ENCODE results near the gene TMEM119. TPM values are rescaled to one million over a fixed set of nuclear protein-coding genes. Genes with fewer than 3 reads are reported as not detected.
A peak's percentile ranks its signal among the peaks of the same experiment; 100 is the strongest.

The TMEM119 gene
- not detected in 2 replicates for total RNA-seq

DNA sequence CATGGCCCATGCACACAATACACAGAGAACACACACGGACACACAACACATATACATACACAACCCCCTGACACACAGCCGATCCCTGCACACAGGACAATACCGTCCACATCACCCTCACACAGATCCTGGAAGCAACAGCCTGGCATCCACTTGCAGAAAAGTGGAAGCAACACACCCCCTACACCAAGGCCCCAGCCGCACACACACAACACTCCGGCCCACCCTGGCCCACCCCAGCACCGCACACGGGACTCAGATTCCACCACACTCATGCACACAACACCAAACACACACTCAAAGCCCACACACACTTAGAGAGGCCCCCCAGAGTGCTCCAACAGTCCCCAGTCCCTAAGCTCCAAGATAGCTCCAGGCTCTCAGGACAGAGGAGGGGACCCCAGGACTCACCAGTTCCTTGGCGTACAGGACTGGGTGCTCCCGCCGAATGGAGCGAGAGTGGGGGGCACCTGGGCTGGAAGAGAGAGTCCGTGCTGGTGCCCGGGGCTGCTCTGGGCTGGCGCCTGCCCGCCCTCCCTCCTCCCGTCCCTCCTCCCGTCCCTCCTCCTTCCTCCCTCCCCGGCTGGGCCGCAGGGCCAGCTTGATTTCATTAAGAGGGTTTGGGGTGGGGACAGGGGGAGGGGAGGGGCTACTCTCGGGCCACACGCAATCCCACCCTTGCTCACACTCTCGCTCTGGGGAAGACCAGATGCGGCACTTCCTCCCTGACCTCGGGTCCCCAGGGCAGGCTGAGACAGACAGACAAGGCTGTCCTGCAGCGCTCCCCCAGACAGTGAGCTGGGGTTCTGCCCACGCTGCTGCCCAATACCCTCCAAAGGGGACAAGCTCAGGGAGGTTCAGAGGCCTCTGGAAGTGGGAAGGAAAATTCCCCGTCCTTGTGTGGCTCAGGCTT, at the start of gene TMEM119:
TSS of gene TMEM119 (minus strand) at position 526 of the 913 bp plus-strand sequence. CDS start 5,701 bp downstream, outside the sequence.
- DNase-seq (ENCODE audit: extremely low read depth, low read depth, low spot score), result no peak

- DNase-seq (ENCODE audit: extremely low read depth, low read depth, low spot score), result no peak
These were observed 49.0 kb upstream of the TMEM119 start for GRCh38 chr12:108646600-108647579.

DNA sequence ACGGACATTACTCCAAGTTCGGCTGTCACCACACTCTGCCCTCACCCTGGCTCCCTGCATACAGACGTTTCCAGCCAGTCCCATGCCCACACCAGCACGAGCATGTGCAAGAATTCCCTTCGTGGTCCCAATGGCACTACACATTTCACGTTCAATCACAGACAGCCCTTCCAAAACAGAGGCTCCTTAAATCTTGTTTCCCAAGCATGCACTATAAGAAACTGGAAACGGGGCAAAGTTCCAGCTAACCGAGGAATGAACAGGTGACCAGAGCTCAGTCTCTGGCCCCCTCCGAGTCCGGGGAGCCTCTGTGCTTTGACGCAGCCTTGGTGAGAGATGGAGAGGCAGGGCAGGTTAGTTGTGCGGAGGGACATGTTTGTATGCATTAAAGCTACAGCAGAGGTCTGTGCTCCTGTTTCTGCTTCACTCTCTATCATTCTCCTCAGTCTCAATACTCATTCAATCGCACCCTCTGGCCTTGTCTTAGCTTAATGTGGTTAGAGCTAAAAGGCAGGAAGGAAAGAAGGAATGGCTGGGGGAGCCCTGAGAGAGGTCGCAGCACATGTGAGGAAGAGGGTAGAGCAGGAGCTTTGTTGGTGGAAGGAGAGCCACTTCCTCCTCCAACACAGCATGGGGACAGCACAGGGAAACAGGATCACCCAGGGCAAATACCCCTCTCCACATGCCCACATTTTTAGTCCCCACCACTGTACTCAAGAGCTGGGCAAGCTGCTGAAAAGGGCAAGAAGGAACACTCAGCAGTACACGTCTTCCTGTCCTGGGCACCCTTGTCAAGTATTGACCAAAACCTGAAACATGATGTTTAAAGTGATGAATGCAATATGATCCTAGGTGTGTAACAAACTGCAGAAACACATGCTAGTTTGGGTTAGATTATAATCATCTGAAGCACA, 48.1 kb upstream of the TMEM119 start:
- no peak for DNase-seq (ENCODE audit: extremely low read depth, low read depth, low spot score)

- no peak for DNase-seq (ENCODE audit: extremely low read depth, low read depth, low spot score)
These were observed 46.9 kb upstream of the TMEM119 start for GRCh38 chr12:108644811-108645120.

DNA sequence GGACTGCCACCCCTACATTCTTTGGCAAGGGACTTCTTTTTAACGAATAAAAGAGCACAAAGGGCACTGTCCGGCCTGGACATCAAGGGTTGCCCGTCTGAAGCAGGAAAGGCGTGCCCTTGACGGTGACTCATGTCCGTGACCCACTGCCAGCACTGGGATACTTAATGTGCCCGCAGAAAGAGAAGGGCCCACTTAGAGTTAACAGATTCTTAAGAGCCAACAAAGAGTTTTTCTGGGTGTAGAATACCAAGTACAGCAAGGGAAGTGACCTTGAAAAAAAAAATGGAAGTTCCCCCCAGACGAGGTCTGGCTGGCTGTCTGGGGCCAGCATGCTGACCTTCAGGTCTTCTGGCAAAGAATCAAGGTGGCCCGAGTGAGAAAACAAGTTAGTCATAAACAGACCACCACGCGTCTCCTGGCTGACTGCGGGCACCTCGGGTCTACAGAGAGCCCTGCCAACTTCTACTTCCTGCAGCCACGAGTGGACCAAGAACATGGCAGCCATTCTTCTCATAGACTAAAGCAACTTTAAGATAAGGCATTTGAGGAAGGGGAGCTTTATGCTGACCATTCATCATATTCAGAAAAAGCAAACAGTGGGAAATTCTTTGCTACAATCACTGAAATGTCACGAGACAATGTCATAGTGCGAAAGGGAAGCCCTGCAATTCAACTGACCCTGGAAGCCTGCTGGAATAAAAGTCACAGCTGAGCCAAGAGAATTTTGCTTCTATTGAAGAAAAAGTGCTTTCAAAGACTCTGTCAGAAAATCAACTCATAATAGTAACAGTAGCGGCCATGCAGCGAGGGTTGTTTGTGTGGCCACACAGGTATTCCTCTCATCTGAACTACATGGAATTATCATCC, 46.3 kb upstream of the TMEM119 start:
- DNase-seq (ENCODE audit: extremely low read depth, low read depth, low spot score), result peak; percentile 55

DNA sequence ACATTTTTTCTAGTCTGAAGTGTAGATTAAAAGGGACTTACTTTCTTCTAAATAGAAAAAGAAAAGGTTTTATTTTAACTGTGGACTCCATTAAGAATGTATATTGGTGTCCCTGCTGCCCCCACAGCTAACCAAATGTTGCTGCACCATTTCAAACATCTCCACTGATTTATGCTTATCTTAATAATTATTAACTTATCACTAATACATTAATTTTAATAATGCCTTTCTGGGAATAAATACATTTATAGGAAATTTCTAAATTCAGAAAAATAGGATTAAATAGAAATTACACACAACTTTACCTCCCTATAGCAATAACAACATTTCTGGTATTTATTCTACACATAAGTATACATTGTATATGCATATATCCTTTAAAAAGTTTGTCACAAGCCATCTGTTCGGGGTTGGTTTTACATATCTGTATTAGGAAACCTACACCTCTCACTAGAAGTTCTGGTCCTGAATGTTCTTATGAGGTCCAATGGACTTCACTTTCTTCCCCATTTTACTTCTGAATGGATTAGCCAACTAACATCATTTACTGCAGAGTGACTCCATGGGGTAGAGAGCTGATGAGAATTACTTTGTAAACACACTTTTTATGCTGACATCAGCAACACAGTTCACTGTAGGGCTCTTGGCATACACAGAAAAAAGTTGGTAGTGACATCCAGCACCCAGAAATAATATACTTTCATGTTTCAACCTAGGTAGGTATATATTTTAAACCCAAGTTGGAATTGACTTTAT, 45.2 kb upstream of the TMEM119 start:
- no peak for DNase-seq (ENCODE audit: extremely low read depth, low read depth, low spot score)

DNA sequence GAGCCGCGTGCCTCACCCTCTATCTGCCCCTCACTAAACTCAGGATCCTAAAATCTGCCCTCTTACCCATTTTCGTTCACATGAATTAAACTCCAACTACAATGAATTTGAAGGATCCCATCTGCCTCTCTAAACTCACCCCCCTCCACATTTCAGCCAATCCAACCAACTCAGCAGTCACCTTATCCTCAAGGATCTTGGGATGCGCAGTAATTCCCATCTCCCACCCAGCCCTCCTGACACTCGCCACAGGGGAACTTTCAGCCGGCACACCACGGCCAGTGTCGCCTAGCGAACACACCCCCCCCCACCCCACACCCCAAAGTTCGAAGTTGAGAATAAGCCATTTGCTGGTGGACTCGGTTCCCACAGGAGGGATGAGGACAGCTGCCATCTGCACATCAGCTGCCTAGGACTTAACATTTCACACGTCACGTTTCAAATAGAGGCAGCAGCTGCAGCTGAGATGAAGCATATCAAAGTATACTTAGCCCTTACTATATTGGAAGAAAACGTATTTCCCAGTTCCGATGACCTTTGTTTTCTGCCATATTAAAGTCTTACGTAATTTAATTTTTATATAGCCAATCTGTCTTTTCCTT, 44.5 kb upstream of the TMEM119 start:
- DNase-seq (ENCODE audit: extremely low read depth, low read depth, low spot score), result no peak

DNA sequence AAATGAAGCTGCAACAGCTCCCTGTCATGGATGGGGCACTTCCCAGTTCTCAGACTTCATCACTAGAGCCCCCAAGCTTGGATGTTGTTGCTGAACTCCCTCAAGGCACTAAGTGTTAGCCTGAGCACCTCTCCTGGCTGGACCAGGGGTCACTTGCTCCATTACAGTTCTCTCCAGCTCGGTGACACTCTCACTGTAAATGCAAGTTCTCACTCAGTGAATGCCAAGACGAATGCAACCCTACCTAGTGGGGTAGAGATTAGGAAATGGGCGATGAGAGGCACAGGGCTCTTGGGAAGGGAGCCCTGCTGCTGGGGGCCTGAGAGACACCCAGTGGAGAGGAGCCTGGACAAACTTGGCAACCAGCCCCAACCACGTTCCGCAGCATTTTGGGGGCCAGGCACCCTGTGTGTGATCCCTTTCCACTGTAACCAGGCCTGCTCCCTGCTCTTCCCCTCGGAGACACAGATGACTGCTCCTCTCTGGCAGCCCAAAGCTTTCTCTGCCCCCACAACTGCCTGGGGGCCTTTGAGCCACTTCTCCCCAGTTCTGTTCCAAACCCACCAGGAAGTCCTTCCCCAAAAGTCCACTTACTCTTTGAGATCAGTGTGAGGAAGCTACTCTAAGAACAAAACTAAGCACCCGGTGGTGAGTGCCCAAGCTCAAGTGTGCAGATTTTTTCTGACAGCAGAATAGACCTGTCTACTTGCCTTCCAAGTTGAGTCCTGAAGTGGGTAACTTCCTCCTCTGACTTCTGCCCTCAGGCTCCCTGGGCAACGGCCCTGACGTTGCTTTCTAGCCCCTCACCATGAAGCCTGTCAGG, 43.8 kb upstream of the TMEM119 start:
- no peak for DNase-seq (ENCODE audit: extremely low read depth, low read depth, low spot score)

DNA sequence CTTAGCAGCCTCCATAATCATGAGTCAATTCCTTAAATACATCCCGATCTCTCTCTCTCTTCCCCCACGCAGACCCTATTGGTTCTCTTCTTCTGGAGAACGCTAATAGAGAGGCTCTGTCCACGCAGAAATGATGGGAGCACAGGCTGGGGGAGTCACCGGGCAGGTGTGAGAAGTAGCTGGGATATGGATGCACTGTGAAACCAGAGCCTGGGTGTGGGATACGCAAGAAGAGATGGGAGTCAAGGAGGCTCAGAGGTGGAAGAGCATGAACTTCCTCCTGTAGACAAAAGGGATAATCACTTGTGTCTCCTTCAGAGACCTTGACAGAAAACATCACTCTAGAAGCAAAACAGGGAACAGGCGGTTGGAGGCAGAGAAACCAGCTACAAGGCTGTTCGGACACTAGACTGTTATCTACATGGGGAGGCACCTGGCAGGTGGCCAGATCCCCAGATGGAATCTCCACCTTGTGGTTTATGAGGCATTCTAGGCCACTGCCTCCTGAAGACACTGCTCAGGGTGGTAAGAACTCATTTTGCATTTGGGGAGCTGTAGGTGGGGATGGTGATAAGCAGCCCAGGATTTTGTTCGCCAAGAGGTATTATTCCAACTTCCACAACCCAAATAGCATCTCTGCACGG, 43.0 kb upstream of the TMEM119 start:
- DNase-seq (ENCODE audit: extremely low read depth, low read depth, low spot score), result no peak

- no peak for DNase-seq (ENCODE audit: extremely low read depth, low read depth, low spot score)
These were observed 41.3 kb upstream of the TMEM119 start for GRCh38 chr12:108638997-108639822.

DNA sequence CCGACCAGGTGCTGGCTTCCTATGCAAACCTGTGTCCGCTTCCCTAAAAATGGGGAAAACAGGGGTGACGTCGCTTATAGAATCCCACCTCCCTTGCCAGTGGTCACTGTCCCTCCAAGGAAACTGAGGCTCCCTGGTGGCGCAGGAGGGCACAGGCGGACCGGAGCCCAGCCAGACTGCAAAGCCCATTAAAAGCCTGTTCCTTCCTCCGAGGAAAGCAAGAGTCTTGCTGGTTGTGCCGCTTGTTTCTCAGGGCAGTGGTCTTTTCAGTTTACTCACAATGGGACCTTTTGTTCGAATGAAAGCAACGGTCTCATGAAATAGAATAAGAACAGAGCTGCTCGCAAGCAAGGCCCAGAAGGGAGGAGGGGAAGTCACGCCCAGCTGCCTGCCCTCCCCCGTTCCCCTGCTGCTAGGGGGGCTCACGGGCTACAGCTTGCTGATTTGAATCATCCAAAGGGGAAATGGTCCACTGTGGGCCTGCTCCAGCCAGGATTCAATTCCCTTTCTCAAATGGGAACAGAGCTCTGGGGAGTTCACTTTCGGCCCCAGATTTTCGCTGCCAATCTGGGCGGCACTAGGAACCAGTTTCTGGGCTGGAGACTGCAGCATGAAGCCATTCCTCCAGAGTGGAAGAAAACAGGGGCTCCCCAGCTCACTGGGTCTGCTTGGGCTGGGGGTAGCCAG, 40.4 kb upstream of the TMEM119 start:
- no peak for DNase-seq (ENCODE audit: extremely low read depth, low read depth, low spot score)

DNA sequence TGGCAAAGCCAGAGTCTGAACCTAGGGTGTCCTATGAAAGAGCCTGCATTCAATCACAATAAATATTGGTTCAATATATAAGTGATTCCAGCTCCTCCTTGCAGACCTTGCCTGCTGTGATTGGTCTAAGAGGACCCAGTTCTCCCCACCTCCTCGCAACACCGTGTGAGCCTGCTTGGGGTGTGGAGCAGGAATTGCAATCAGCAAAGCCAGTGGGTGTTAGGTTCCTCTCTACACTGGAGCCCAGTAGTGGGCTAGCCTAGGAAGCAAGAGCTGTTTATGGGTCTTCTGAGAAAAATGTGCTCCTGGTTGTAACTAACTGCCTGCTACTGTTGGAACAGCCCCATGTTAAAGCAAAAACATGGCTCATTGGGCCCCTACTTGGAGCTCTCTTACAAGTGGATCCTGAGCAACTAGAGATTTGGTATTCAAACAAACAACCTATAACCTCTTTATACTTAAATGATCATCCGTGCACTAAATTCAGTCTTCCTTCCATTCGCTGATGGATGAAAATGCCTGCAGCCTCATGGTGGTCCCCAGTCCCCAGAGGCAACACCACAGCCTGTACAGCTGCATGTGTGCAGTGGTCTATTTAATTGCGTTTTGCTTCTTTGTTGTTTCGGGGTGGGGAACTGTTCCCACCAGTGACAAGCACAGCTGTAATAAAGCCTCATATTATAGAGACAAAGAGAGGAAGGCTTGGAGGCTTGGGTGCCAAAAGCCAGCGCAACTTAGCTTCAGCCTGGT, 39.5 kb upstream of the TMEM119 start:
- DNase-seq (ENCODE audit: extremely low read depth, low read depth, low spot score), result no peak

DNA sequence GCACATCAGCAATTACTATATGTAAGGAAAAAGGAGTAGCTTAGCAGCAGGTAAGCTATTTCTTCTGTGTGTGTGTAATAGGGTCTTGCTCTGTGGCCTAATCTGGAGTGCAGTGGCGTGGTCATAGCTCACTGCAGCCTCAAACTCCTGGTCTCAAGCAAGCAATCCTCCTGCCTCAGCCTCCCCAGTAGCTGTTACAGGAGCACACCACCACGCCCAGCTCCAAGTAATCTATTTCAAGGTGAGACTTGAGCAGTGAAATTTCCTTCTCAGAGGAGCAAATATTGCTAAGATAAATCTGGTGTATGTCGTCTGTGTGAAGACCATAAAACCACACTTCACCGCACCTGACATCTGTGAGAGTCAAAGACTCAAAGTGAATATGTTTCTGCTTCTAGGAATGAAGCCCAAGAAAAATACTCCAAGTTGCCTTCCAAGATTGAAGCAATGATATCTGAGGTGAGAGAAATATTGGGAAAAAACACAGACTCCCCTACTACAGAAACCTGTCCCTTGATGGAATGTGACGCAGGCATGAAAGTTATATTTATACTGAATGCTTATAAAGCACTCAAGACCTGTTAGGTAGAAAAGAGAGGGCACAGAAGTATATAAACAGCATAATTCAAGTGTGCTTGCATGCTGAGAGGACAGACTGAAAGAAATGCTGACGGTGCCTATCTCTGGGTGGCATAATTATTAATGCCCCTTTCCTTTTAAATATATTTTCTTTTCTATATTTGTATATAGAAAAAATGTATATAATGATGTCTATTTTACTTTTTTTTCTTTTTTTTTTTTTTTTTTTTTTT, 38.3 kb upstream of the TMEM119 start:
- DNase-seq (ENCODE audit: extremely low read depth, low read depth, low spot score), result no peak
